K562 (cell line): ENCODE measurements around the gene LGR6. TPM values are rescaled to one million over a fixed set of nuclear protein-coding genes. Genes with fewer than 3 reads are reported as not detected.

ENCODE experiments used
- E2F6 ChIP-seq, 2 experiments: IDR thresholded peaks; 2 replicates each; pipeline ENCODE4 v1.6.1; 2011; ENCODE audit warnings: borderline replicate concordance in 1 of 2, control low read depth in 1 of 2, low read depth in 1 of 2, low read length in 1 of 2, mild to moderate bottlenecking in 1 of 2, mixed read lengths in 1 of 2, moderate library complexity in 1 of 2; ENCODE audit not compliant: insufficient read depth in 1 of 2, insufficient read length in 1 of 2, poor library complexity in 1 of 2, severe bottlenecking in 1 of 2; ENCODE audit errors: extremely low read depth in 1 of 2
- STAT5A ChIP-seq: IDR thresholded peaks from 2 replicates; pipeline ENCODE4 v1.6.1; 2012; ENCODE audit warnings: low read length, inconsistent platforms, borderline replicate concordance
- ZNF354B ChIP-seq: fragments of 250-450 bp; sonication (Bioruptor Pico); IDR thresholded peaks from 2 replicates; pipeline ENCODE4 v1.4.0; 2020
- ZNF407 ChIP-seq: fragments of 450-650 bp; IDR thresholded peaks from 2 replicates; pipeline ENCODE4 v1.6.1; 2016; ENCODE audit warnings: low read depth
- ZNF644 ChIP-seq: fragments of 200-800 bp; sonication (Bioruptor generic); IDR thresholded peaks from 2 replicates; pipeline ENCODE4 v1.6.1; 2016; ENCODE audit warnings: low read depth, missing genetic modification characterization, missing compliant biosample characterization
- polyA plus RNA-seq, 8 experiments: library from polyadenylated mRNA; depleted of rRNA in 4 of 8; stranded (reverse) in 5 of 8; unstranded in 3 of 8; fragments of >200 nt; fragmentation: Nextera tagmentation in 2 of 8; fragmentation: Illumina TruSeq in 1 of 8; extraction: Ambion mirVana in 2 of 8; extraction: Trizol in 1 of 8; gene quantifications; 2 replicates each; pipeline versions ENCODE4 v1.2.1 to v1.2.3, GENCODE V29; 2011 to 2014; ENCODE audit warnings: inconsistent platforms in 1 of 8, missing spikeins in 1 of 8
- total RNA-seq, 7 experiments: library from RNA; depleted of rRNA in 6 of 7; stranded (reverse); fragments of >200 nt in 6 of 7; fragmentation: Illumina TruSeq in 2 of 7; extraction: Trizol in 2 of 7; gene quantifications; 2 replicates each; pipeline versions ENCODE4 v1.2.1 to v1.2.3, GENCODE V29; 2011 to 2021; ENCODE audit warnings: low replicate concordance in 1 of 7
- TF ChIP-seq, protein P1 (sequence below), 2 experiments: fragments of 450-650 bp; formaldehyde crosslinking in 1 of 2; IDR thresholded peaks; 2 replicates each; pipeline versions ENCODE4 v1.4.0 to v1.6.1; 2014 to 2020; ENCODE audit warnings: mild to moderate bottlenecking in 2 of 2, borderline replicate concordance in 1 of 2, low read depth in 1 of 2
- TF ChIP-seq, protein P2 (sequence below): IDR thresholded peaks from 2 replicates; pipeline ENCODE4 v1.6.1; 2011; ENCODE audit not compliant: insufficient read length; ENCODE audit errors: extremely low read depth

Gene LGR6
- total and polyA plus RNA-seq, 9 of the 15 experiments (the other 6 are each of a cell fraction or from before 2014, with no cell fraction given), result 0.01 to 0.54 (median 0.17) TPM; not detected in 1

- no peak for TF ChIP-seq ZNF407
- no peak for TF ChIP-seq STAT5A
- TF ChIP-seq, protein P1, sequence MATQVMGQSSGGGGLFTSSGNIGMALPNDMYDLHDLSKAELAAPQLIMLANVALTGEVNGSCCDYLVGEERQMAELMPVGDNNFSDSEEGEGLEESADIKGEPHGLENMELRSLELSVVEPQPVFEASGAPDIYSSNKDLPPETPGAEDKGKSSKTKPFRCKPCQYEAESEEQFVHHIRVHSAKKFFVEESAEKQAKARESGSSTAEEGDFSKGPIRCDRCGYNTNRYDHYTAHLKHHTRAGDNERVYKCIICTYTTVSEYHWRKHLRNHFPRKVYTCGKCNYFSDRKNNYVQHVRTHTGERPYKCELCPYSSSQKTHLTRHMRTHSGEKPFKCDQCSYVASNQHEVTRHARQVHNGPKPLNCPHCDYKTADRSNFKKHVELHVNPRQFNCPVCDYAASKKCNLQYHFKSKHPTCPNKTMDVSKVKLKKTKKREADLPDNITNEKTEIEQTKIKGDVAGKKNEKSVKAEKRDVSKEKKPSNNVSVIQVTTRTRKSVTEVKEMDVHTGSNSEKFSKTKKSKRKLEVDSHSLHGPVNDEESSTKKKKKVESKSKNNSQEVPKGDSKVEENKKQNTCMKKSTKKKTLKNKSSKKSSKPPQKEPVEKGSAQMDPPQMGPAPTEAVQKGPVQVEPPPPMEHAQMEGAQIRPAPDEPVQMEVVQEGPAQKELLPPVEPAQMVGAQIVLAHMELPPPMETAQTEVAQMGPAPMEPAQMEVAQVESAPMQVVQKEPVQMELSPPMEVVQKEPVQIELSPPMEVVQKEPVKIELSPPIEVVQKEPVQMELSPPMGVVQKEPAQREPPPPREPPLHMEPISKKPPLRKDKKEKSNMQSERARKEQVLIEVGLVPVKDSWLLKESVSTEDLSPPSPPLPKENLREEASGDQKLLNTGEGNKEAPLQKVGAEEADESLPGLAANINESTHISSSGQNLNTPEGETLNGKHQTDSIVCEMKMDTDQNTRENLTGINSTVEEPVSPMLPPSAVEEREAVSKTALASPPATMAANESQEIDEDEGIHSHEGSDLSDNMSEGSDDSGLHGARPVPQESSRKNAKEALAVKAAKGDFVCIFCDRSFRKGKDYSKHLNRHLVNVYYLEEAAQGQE (IDR thresholded peaks at IDR 0.05; ENCODE audit: borderline replicate concordance), result no peak
- TF ChIP-seq, protein P1 (CRISPR knock-in tag; IDR thresholded peaks at IDR 0.05; ENCODE audit: low read depth), result no peak
- no peak for TF ChIP-seq ZNF354B
- TF ChIP-seq ZNF644 (tag), result no peak
- TF ChIP-seq, protein P2, sequence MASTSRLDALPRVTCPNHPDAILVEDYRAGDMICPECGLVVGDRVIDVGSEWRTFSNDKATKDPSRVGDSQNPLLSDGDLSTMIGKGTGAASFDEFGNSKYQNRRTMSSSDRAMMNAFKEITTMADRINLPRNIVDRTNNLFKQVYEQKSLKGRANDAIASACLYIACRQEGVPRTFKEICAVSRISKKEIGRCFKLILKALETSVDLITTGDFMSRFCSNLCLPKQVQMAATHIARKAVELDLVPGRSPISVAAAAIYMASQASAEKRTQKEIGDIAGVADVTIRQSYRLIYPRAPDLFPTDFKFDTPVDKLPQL, result no peak
- TF ChIP-seq E2F6 (IDR thresholded peaks at IDR 0.05; ENCODE audit: borderline replicate concordance in 1 of 2, extremely low read depth in 1 of 2, insufficient read depth in 1 of 2, insufficient read length in 1 of 2, low read depth in 1 of 2, low read length in 1 of 2, poor library complexity in 1 of 2, severe bottlenecking in 1 of 2), result peak; percentile 50 to 76
These were observed 34.6 kb upstream of the LGR6 start (continued) for GRCh38 chr1:202158810-202159533.
